Activated CD8-positive, alpha-beta memory T cell treated with anti-CD3 and anti-CD28 coated beads, Interleukin-2, amount 50 U/mL, for 48 hours (primary cell): ENCODE data around the gene CATSPERE.
"Not testable (repeated sequence)": the region's sequence is repeated elsewhere in the genome, so short reads cannot be mapped to it uniquely, and the experiment has no call there.

Experiments
- DNase-seq: peaks from one replicate; pipeline ENCODE4 v3.0.0-alpha.2; 2020

The CATSPERE gene

GRCh38 chr1:244448279-244449036 is 12.6 kb upstream of the CATSPERE start:
- DNase-seq = no peak

- DNase-seq = no peak
These were observed 11.1 kb upstream of the CATSPERE start for GRCh38 chr1:244449936-244450508.

- DNase-seq = peak; percentile 81
These were observed 10.2 kb upstream of the CATSPERE start for GRCh38 chr1:244450597-244451538.

GRCh38 chr1:244451539-244451950 is 9.5 kb upstream of the CATSPERE start, which contains the start of gene ADSS2:
Gene ADSS2 (minus strand): TSS chr1:244451909. CDS start chr1:244451817, 92 bp downstream.
- DNase-seq = no peak

- DNase-seq = peak; percentile 98
These were observed 8.9 kb upstream of the CATSPERE start for GRCh38 chr1:244451951-244452795.

GRCh38 chr1:244454412-244454811 is 6.7 kb upstream of the CATSPERE start:
- DNase-seq = no peak

- DNase-seq = no peak
These were observed 4.5 kb upstream of the CATSPERE start for GRCh38 chr1:244456586-244456985.

GRCh38 chr1:244458781-244459180 is 2.3 kb upstream of the CATSPERE start:
- no peak for DNase-seq

- no peak for DNase-seq
These were observed 876 bp upstream of the CATSPERE start for GRCh38 chr1:244460197-244460596.

GRCh38 chr1:244466724-244467123 is 5.7 kb downstream of the CATSPERE start:
- DNase-seq = no peak

- no peak for DNase-seq
These were observed 12.1 kb downstream of the CATSPERE start for GRCh38 chr1:244473059-244473605.

- DNase-seq = not testable (repeated sequence)
These were observed 23.9 kb downstream of the CATSPERE start for GRCh38 chr1:244484971-244485370.

- no peak for DNase-seq
These were observed 33.6 kb downstream of the CATSPERE start for GRCh38 chr1:244494653-244495052.

GRCh38 chr1:244496186-244496585 is 35.1 kb downstream of the CATSPERE start:
- DNase-seq = no peak

GRCh38 chr1:244497805-244498204 is 36.7 kb downstream of the CATSPERE start:
- DNase-seq = no peak

GRCh38 chr1:244499484-244499883 is 38.4 kb downstream of the CATSPERE start:
- DNase-seq = not testable (repeated sequence)

GRCh38 chr1:244500515-244500914 is 39.4 kb downstream of the CATSPERE start:
- DNase-seq = not testable (repeated sequence)

- no peak for DNase-seq
These were observed 41.6 kb downstream of the CATSPERE start for GRCh38 chr1:244502630-244503029.

- no peak for DNase-seq
These were observed 52.4 kb downstream of the CATSPERE start for GRCh38 chr1:244513493-244513892.

GRCh38 chr1:244515680-244516079 is 54.6 kb downstream of the CATSPERE start:
- no peak for DNase-seq

GRCh38 chr1:244536316-244536715 is 75.2 kb downstream of the CATSPERE start:
- DNase-seq = no peak

- no peak for DNase-seq
These were observed 84.4 kb downstream of the CATSPERE start for GRCh38 chr1:244545511-244545910.
